PFSK-1 (cell line): Measurements from ENCODE around the gene ARMC6.

Experiments used
- FOXP2 ChIP-seq: optimal IDR thresholded peaks from 2 replicates; pipeline ENCODE3; 2011; ENCODE audit warnings: borderline replicate concordance, control low read depth, inconsistent platforms; ENCODE audit not compliant: insufficient read depth; ENCODE audit errors: extremely low read length, extremely low read depth
- POLR2AphosphoS5 ChIP-seq: IDR thresholded peaks from 2 replicates; pipeline ENCODE4 v1.6.1; 2012; ENCODE audit warnings: low read depth, mild to moderate bottlenecking, control low read depth, low read length, moderate library complexity
- REST ChIP-seq, 2 experiments: IDR thresholded peaks; 2 replicates each; pipeline versions ENCODE4 v1.6.1 to v1.8.0; 2011 to 2012; ENCODE audit warnings: low read depth in 2 of 2, low read length in 2 of 2, control low read depth in 1 of 2, inconsistent platforms in 1 of 2, mild to moderate bottlenecking in 1 of 2, moderate library complexity in 1 of 2; ENCODE audit not compliant: insufficient read depth in 1 of 2
- SIN3A ChIP-seq: IDR thresholded peaks from 2 replicates; pipeline ENCODE4 v1.6.1; 2012; ENCODE audit warnings: mild to moderate bottlenecking, low read length, moderate library complexity, borderline replicate concordance; ENCODE audit not compliant: insufficient read depth
- TAF1 ChIP-seq: IDR thresholded peaks from 2 replicates; pipeline ENCODE4 v1.6.1; 2012; ENCODE audit warnings: low read length, control low read depth, borderline replicate concordance; ENCODE audit not compliant: insufficient read depth

The ARMC6 gene

GRCh38 chr19:19049406-19049805 is 16.0 kb downstream of the ARMC6 start:
- TF ChIP-seq REST (IDR thresholded peaks at IDR 0.05; ENCODE audit: insufficient read depth in 1 of 2, low read depth in 2 of 2, low read length in 2 of 2) (no peak), TAF1 (no peak), POLR2AphosphoS5 (no peak), SIN3A (no peak)

GRCh38 chr19:19050104-19050503 is 16.7 kb downstream of the ARMC6 start:
- TF ChIP-seq REST (IDR thresholded peaks at IDR 0.05; ENCODE audit: insufficient read depth in 1 of 2, low read depth in 2 of 2, low read length in 2 of 2) (no peak), SIN3A (no peak), POLR2AphosphoS5 (no peak), FOXP2 (no peak), TAF1 (no peak)

- TF ChIP-seq FOXP2 (no peak), TAF1 (no peak), POLR2AphosphoS5 (no peak), REST (IDR thresholded peaks at IDR 0.05; ENCODE audit: insufficient read depth in 1 of 2, low read depth in 2 of 2, low read length in 2 of 2) (no peak), SIN3A (no peak)
Observed at GRCh38 chr19:19050731-19051130, 17.3 kb downstream of the ARMC6 start.

- TF ChIP-seq REST (IDR thresholded peaks at IDR 0.05; ENCODE audit: insufficient read depth in 1 of 2, low read depth in 2 of 2, low read length in 2 of 2) (no peak), FOXP2 (no peak), SIN3A (no peak)
Observed at GRCh38 chr19:19051478-19052213, 18.2 kb downstream of the ARMC6 start.

- TF ChIP-seq SIN3A (no peak), REST (IDR thresholded peaks at IDR 0.05; ENCODE audit: insufficient read depth in 1 of 2, low read depth in 2 of 2, low read length in 2 of 2) (no peak), TAF1 (no peak), FOXP2 (no peak), POLR2AphosphoS5 (no peak)
Observed at GRCh38 chr19:19052921-19053320, 19.5 kb downstream of the ARMC6 start.
